KMS-11 (cell line): ENCODE results near the gene MCM7.
A peak's percentile ranks its signal among the peaks of the same experiment; 100 is the strongest.
"Not testable (repeated sequence)": the region's sequence is repeated elsewhere in the genome, so short reads cannot be mapped to it uniquely, and the experiment has no call there.

ENCODE experiments used
- H2AFZ ChIP-seq: fragments of 200-600 bp; sonication (generic); 2 replicates; pipeline ENCODE4 v1.6.1; 2016; ENCODE audit warnings: antibody characterized with exemption, mixed run types, low read depth
- H3K27ac ChIP-seq: fragments of 200-600 bp; sonication (generic); 2 replicates; pipeline ENCODE4 v1.6.1; 2016; ENCODE audit warnings: mild to moderate bottlenecking, mixed run types
- H3K27me3 ChIP-seq: fragments of 200-600 bp; sonication (generic); 2 replicates; pipeline ENCODE4 v1.6.1; 2017; ENCODE audit warnings: mild to moderate bottlenecking, low read depth, mixed run types, moderate library complexity; ENCODE audit not compliant: insufficient read depth
- H3K36me3 ChIP-seq: fragments of 200-600 bp; sonication (generic); 2 replicates; pipeline ENCODE4 v1.6.1; 2017; ENCODE audit warnings: mild to moderate bottlenecking, mixed run types; ENCODE audit not compliant: insufficient read depth
- H3K4me1 ChIP-seq: fragments of 200-600 bp; sonication (generic); 2 replicates; pipeline ENCODE4 v1.6.1; 2016; ENCODE audit warnings: mild to moderate bottlenecking, low read depth, mixed run types; ENCODE audit not compliant: poor library complexity, severe bottlenecking
- H3K4me2 ChIP-seq: fragments of 200-600 bp; sonication (generic); 2 replicates; pipeline ENCODE4 v1.7.0; 2016; ENCODE audit warnings: mild to moderate bottlenecking, mixed run types
- H3K4me3 ChIP-seq: fragments of 200-600 bp; sonication (generic); IDR thresholded peaks from 2 replicates; pipeline ENCODE4 v1.6.1; 2017; ENCODE audit warnings: low read depth, low read length, mixed read lengths; ENCODE audit not compliant: insufficient read depth
- H3K79me2 ChIP-seq: fragments of 200-600 bp; sonication (generic); 2 replicates; pipeline ENCODE4 v1.6.1; 2016; ENCODE audit warnings: low read depth, mixed run types; ENCODE audit not compliant: insufficient read depth
- H3K9ac ChIP-seq: fragments of 200-600 bp; sonication (generic); 2 replicates; pipeline ENCODE4 v1.6.1; 2016; ENCODE audit warnings: mild to moderate bottlenecking, mixed run types
- H4K20me1 ChIP-seq: fragments of 200-600 bp; sonication (generic); 2 replicates; pipeline ENCODE4 v1.6.1; 2016; ENCODE audit warnings: mild to moderate bottlenecking, mixed run types; ENCODE audit not compliant: insufficient read depth
- CTCF ChIP-seq: fragments of 200-600 bp; sonication (generic); conservative IDR thresholded peaks from 2 replicates; pipeline ENCODE4 v1.6.1; 2017; ENCODE audit warnings: low read depth, mild to moderate bottlenecking, antibody characterized with exemption, low read length, moderate library complexity, mixed read lengths

MCM7 gene

GRCh38 chr7:100101016-100101862, at the start of gene MCM7, which contains the start of gene AP4M1:
MCM7 (minus strand) TSS chr7:100101397; CDS start chr7:100101294, 103 bp downstream.
AP4M1 (plus strand) TSS chr7:100101643; CDS start chr7:100101715, 72 bp downstream.
- Histone ChIP-seq H2AFZ (peak within 1 kb of the TSS; percentile 68), H3K4me1 (peaks cover 14% of the 10 kb centered on the region), H3K4me3 (peak within 1 kb of the TSS; percentile 73), H4K20me1 (0 out of 2 replicates have a peak, but pooled peaks cover 5% of the 10 kb centered on the region), H3K9ac (peak within 1 kb of the TSS; percentile 100), H3K79me2 (peaks cover 45% of the 10 kb centered on the region), H3K36me3 (peaks cover 33% of the 10 kb centered on the region; the same call in 1 of the 2 replicates), H3K4me2 (peak within 1 kb of the TSS; percentile 75), H3K27me3 (no peaks in the 10 kb centered on the region), H3K27ac (peak within 1 kb of the TSS; percentile 98)
- TF ChIP-seq CTCF = no peak

GRCh38 chr7:100148559-100149328, 47.5 kb upstream of the MCM7 start, which contains the start of gene LAMTOR4:
LAMTOR4 (plus strand) TSS chr7:100148918; CDS start chr7:100148973, 55 bp downstream.
- Histone ChIP-seq H3K9ac (peak within 1 kb of the TSS; percentile 62), H4K20me1 (no peaks in the 10 kb centered on the region), H2AFZ (peak within 1 kb of the TSS; percentile 87), H3K4me2 (peak within 1 kb of the TSS; percentile 69), H3K79me2 (no peaks in the 10 kb centered on the region; the same call in 1 of the 2 replicates), H3K27ac (peak within 1 kb of the TSS; percentile 34; the same call in 1 of the 2 replicates), H3K4me3 (peak within 1 kb of the TSS; percentile 51), H3K36me3 (no peaks in the 10 kb centered on the region), H3K27me3 (no peaks in the 10 kb centered on the region), H3K4me1 (peaks cover 15% of the 10 kb centered on the region)
- no peak for TF ChIP-seq CTCF

GRCh38 chr7:100148225-100148558, 47.0 kb upstream of the MCM7 start:
- H3K27ac ChIP-seq = peak overlapping the region; percentile 34; the same call in 1 of the 2 replicates
- H3K4me3 ChIP-seq = no peak overlapping the region
- H3K79me2 ChIP-seq = no peaks in the 10 kb centered on the region; the same call in 1 of the 2 replicates
- H3K9ac ChIP-seq = peak overlapping the region; percentile 18; the same call in 1 of the 2 replicates
- no peaks in the 10 kb centered on the region for H3K27me3 ChIP-seq
- TF ChIP-seq CTCF = no peak
- H2AFZ ChIP-seq = peak overlapping the region; percentile 83
- H4K20me1 ChIP-seq = no peaks in the 10 kb centered on the region
- peak overlapping the region; percentile 69 for H3K4me2 ChIP-seq
- H3K36me3 ChIP-seq = no peaks in the 10 kb centered on the region
- H3K4me1 ChIP-seq = peaks cover 15% of the 10 kb centered on the region

GRCh38 chr7:100147278-100147677, 46.1 kb upstream of the MCM7 start:
- Histone ChIP-seq H3K79me2 (no peaks in the 10 kb centered on the region; the same call in 1 of the 2 replicates), H3K27ac (no peak overlapping the region), H2AFZ (no peak overlapping the region), H4K20me1 (no peaks in the 10 kb centered on the region), H3K4me1 (peaks cover 15% of the 10 kb centered on the region), H3K36me3 (no peaks in the 10 kb centered on the region), H3K4me2 (no peak overlapping the region), H3K27me3 (no peaks in the 10 kb centered on the region), H3K9ac (no peak overlapping the region), H3K4me3 (no peak overlapping the region)
- no peak for TF ChIP-seq CTCF

- H3K79me2 ChIP-seq, H4K20me1 ChIP-seq, H3K9ac ChIP-seq, H2AFZ ChIP-seq, H3K27me3 ChIP-seq, H3K4me3 ChIP-seq, H3K36me3 ChIP-seq, H3K4me2 ChIP-seq, H3K27ac ChIP-seq: not testable (repeated sequence)
- H3K4me1 ChIP-seq = peaks cover 15% of the 10 kb centered on the region
Measured at GRCh38 chr7:100146350-100146749, 45.2 kb upstream of the MCM7 start.
